Activated naive CD4-positive, alpha-beta T cell treated with Interleukin-2 at 50 U/mL for 16 hours (primary cell): ENCODE measurements around the gene CNKSR3.

Experiments used
- DNase-seq: peaks from one replicate; pipeline ENCODE4 v3.0.0-alpha.2; 2020

Gene CNKSR3

GRCh38 chr6:154448448-154449096 lies 61.9 kb downstream of the CNKSR3 start:
- no peak for DNase-seq

- DNase-seq, result no peak
Measured at GRCh38 chr6:154447954-154448353, 62.5 kb downstream of the CNKSR3 start.

DNA sequence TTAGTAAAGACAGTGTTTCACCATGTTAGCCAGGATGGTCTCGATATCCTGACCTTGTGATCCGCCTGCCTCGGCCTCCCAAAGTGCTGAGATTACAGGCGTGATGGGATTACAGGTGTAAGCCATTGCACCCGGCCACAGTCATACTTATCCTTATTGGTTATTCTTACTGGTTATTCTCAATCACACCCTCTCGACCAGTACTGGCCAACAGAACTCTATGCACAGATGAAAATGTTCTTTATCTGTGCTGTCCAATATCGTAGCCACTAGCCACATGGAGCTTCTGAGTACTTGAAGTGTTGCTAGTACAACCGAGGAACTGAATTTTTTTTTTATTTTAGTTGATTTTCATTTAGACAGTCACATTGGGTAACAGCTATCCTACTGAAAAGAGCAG lies 63.5 kb downstream of the CNKSR3 start:
- no peak for DNase-seq

DNA sequence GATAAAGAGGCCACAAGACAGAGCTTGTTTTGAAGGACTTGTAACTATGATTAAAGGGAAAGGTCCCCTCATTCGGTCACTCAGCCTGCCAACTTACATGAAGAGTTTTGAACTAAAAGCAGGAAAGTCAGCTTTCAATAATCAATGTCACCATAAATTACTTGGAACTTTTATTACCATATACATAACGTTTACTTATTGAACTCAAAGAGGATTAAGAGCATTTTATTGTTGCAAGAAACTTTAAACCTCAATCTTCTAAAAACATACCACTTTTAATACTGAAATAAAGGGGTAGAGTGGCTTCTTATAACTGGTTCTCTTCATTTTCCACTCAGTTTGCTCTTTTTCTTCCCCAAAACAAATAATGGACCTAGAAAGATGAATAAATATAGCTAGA lies 65.1 kb downstream of the CNKSR3 start:
- no peak for DNase-seq

DNA sequence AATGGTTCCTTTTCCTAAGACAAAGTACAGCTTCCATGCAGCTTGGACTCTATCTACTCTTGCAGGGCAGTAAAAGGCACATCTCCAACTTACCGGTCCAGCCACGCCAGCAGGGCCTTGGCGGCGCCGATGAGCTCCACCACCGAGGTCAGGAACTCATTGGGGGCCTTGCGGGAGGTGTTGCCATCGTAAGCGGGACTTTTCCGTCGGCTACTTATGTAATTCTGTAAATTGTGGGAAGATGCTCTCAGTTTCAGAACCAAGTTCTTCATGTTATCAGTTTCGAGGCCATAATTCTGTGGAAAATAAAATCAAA lies 68.5 kb downstream of the CNKSR3 start:
- no peak for DNase-seq

DNA sequence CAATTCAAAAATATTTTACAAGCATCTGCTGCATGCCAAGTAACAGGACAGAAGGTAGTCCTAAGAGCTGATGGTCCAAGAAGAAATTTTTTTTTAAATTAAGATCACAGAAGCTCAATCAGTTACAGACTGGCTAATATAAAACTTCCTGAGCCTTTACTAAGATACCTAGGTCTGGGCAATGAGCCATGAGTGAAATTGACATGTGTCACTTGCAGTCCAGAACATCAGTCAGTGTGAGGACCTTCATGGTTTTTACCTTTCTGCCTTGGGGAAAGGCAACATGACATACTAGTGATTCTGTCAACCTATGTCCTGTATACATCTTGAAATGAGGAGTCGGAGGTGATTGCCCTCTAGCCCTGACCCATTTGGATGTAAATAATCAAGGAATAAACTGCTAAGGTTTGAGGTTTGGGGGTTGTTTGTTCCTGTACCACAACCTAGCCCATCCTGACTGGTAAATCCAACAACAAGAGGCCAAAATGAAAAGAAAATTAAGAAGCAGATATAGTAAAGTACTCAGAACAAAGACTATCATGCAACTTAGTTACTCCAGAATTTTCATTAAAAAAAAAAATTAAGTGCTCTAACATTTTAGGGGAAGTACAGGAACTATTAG lies 70.0 kb downstream of the CNKSR3 start:
- DNase-seq, result no peak

GRCh38 chr6:154440022-154440421 lies 70.5 kb downstream of the CNKSR3 start:
- DNase-seq, result no peak

DNA sequence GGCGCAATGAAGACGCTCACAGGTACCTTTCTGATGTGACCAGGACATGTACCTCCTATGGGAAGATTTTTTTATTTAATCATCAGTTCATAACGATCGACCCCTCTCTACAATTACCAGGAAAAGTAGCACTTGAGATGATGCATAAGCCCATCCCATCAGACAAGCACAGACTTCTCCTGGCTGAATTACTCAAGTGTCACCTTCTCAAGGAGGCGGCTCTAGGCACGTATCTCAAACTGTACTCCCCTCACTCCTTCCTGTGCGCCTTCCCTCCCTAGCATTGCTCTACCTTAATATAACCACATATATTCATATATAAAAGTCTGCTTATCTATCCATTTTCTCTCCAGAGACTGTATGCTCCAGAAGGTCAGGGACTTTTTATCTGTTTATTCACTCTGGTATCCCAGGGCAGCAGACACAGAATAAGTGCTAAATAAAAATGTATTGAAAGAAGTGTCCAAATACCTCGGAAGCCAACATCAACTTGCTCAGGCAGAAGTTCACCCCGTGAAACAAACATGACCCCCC lies 71.5 kb downstream of the CNKSR3 start:
- DNase-seq, result no peak

- no peak for DNase-seq
Measured at GRCh38 chr6:154435400-154435945, 75.0 kb downstream of the CNKSR3 start.

GRCh38 chr6:154434662-154435061 lies 75.8 kb downstream of the CNKSR3 start:
- no peak for DNase-seq

DNA sequence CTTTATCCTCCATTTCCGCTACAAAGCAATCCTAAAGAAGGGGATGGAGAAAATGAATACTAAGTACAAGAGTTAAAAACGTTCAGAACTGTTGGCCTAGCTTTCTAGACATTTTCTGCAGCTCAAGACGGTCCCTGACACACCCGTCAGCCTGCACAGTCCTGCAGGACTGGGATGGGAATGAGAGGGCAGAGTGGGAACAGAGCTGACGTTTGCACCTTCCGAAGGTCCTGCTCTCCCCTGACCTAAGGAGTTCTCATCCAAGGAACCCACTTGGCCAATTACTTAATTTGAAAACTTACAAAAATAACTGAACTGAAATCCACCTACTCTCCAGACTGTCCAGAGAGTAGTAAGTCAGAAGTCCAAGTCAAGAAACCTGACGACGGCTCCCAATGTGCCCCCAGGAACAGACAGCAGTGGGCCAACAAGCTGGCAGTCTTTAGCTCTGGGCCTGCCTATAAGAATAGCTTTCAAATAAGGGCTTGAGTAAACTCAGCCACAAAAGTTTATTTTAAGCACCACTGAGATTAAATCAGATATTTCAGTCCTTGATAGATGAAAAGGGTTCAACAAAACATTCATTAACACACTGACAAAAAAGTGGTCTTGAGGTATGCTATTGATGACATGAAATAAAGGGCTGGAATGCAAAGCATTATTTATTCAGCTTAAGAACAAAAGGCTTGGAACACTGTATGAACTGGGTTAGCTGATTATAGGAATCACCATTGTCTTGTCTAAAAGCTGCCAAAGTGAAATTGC lies 76.8 kb downstream of the CNKSR3 start:
- DNase-seq, result no peak

GRCh38 chr6:154432533-154433476 lies 77.7 kb downstream of the CNKSR3 start:
- DNase-seq, result no peak

DNA sequence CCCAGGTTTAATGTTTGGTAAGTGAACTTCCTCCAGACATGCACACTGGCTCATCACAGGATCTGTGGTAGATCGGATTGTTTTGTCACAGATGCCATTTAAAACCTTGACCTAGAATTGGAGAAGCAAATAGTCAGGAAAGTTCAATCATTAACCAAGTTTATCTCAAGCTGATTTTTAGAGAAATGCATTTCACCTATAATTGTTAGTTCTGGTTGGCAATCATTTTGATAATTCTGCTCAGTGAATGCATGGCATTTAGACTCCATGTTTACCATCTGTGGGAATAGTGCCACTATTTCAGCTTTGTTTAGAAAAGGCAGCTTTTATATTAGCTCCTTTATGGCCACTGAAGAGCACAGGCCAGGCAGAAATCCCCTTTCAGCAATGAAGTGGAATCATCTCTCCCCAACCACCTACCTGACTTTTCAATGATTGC lies 80.0 kb downstream of the CNKSR3 start:
- no peak for DNase-seq

DNA sequence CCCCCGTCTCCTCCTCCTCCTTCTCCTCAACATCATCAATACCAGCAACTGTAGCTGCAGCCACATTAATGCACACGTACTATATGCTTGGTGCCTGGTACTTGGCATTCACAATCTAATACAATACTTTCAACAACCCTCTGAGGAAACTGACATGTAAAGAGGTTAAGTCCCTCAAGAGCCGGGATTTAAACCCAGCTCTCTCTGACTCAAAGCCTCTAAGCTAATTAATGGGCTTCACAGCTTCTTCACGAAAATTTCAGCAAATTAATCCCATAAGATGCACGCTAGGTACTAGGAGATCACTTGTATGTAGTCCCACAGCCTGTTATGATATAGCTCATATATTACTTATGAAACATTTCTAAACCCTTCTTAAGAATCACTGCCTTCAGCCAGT lies 80.8 kb downstream of the CNKSR3 start:
- DNase-seq, result no peak

DNA sequence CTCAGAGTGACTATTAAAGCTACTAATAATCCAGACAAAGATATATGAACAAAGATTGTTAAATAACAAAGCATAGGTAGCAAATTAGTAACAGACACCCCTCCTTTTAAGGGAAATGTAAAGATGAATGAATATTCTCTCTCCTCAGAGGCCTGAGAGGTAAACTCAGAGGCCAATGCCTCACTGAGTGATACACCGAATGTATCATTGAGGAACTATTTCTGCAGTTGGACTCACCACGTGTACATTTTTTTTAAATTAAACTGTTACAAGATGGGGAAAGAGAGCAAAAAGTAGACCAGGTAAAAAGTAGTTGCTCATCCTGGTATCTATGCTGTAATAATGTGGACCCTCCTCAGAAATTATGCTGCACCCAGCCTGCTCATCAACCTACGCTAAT lies 81.6 kb downstream of the CNKSR3 start:
- DNase-seq, result no peak

- DNase-seq, result no peak
Measured at GRCh38 chr6:154427446-154427845, 83.0 kb downstream of the CNKSR3 start.

GRCh38 chr6:154426997-154427396 lies 83.5 kb downstream of the CNKSR3 start:
- no peak for DNase-seq

GRCh38 chr6:154425034-154425433 lies 85.5 kb downstream of the CNKSR3 start:
- DNase-seq, result no peak

- no peak for DNase-seq
Measured at GRCh38 chr6:154414021-154414813, 96.3 kb downstream of the CNKSR3 start.

- DNase-seq, result no peak
Measured at GRCh38 chr6:154412106-154412820, 98.2 kb downstream of the CNKSR3 start.

- DNase-seq, result no peak
Measured at GRCh38 chr6:154411076-154411475, 99.4 kb downstream of the CNKSR3 start.
